OCI-LY7 (cell line): ENCODE results near the gene JMJD4.

Experiments used
- EZH2phosphoT487 ChIP-seq: fragments of 200-600 bp; sonication (generic); IDR thresholded peaks from 2 replicates; pipeline ENCODE4 v1.6.1; 2018; ENCODE audit warnings: low read depth, borderline replicate concordance, mild to moderate bottlenecking, mixed run types, antibody characterized with exemption, low read length, moderate library complexity, mixed read lengths
- TF ChIP-seq, protein P1 (sequence below): fragments of 200-600 bp; sonication (generic); conservative IDR thresholded peaks from 2 replicates; pipeline ENCODE4 v1.5.1; 2014; ENCODE audit warnings: mild to moderate bottlenecking, antibody characterized with exemption, low read length, moderate library complexity, mixed read lengths

GRCh38 chr1:227761621-227762230 lies 26.6 kb upstream of the JMJD4 start:
- TF ChIP-seq, protein P1, sequence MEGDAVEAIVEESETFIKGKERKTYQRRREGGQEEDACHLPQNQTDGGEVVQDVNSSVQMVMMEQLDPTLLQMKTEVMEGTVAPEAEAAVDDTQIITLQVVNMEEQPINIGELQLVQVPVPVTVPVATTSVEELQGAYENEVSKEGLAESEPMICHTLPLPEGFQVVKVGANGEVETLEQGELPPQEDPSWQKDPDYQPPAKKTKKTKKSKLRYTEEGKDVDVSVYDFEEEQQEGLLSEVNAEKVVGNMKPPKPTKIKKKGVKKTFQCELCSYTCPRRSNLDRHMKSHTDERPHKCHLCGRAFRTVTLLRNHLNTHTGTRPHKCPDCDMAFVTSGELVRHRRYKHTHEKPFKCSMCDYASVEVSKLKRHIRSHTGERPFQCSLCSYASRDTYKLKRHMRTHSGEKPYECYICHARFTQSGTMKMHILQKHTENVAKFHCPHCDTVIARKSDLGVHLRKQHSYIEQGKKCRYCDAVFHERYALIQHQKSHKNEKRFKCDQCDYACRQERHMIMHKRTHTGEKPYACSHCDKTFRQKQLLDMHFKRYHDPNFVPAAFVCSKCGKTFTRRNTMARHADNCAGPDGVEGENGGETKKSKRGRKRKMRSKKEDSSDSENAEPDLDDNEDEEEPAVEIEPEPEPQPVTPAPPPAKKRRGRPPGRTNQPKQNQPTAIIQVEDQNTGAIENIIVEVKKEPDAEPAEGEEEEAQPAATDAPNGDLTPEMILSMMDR: no peak
- no peak for TF ChIP-seq EZH2phosphoT487
